Fibroblast of skin of right biceps (primary cell): ENCODE measurements around the gene XYLT1.

Experiments
- DNase-seq: peaks from one replicate; pipeline ENCODE4 v3.0.0-alpha.2; 2013

Gene XYLT1

DNA sequence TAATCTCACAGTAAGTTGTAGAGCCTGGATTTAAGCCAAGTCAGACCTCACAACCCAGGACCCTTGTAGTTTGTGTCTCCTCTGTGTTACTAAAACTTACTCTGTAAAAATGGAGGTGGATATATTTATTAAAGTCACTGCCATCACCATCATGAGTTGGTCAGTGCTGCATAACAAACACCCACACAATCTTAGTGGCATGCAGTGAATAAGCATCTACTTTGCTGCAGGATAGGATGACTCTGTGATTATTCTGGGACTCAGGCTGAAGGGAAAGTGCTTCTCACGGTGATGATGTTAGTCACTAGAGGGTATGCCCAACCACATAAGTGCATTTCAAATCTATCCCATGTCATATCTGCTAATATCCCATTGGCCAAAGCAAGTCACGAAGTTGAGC, 398.7 kb downstream of the XYLT1 start:
- no peak for DNase-seq

DNA sequence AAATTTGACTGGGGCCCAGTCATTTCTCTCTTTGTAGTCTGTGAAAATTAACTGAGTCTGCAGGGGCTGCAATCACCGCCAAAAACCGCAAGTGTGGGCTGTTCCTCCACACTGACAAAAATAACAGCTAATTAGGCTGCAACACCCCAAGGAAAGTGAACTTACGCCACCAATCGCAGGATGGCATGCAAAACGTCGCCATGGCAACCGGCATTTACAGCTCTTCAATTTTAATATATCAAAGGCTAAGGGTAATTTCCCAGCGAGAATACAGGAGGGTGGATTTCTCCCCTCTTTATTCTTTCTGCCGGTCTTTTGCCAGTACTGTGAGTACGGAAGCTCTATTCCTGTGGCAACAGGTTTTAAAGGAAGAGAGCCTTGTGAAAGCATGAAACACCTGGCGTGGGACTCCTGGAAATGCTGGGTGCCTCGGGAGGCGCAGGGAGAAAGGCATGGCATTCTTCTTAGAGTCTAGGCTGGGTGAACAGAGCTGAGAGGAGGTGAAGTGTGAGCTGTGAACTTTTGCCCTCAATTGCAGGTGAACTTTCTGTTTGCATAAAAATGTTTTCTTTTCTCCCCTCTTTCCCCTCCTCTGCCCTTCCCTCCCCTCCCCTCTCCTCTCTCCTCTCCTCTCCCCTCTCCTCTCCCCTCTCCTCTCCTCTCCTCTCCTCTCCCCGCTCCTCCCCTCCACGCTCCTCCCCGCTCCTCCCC, 399.7 kb downstream of the XYLT1 start:
- peak; percentile 8 for DNase-seq

DNA sequence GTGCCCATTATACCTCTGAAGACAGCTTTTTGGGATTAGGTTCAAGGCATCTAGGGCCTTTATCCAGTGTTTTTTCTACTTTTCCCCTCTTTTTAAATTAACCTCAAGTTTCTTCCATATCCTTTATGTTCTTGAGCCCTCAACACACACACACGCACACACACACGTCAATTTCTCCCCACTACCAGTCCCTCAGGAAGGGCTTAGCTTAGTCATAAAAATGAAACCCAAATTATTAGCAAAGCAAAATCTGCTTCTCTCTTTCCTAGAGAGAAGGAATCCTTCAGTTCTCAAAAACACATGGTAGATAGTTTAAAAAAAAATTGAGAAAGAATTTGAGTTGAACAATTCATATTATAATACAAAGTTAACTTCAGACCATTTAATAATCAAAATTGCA, 401.1 kb downstream of the XYLT1 start:
- DNase-seq = no peak

DNA sequence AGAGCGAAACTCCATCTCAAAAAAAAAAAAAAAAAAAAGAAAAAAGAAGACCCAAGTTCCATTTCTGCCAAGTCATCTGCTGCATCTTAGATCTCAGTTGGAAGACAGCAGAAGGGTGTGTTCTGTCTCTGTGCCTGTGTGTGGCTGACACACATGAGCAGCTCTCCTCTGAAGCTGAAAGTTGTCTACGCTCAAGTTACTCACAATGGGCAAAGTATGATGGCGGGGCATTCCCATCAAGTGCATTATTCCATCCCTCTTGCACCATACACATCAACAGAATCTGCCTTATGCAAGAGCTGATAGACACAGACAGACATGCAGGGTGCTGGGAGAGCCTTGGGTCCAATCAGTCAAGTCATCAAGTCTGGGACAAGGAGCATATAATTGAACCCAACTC, 402.2 kb downstream of the XYLT1 start:
- no peak for DNase-seq

DNA sequence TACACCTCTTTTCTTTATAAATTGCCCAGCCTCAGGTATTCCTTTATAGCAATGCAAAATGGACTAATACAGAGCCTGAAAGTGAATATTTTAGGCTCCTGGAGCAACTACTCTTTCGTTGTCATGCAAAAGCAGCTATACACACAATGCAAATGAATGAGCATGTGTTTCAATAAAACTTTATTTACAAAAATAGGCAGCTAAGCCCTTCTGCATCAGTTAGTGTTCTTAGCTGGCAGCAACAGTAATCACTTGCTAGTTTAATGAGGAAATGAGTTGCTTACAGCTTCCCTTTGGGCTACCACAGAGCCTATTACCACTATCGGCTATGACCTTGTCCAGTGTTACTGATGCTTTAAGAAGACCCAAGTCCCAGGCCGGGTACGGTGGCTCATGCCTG, 402.9 kb downstream of the XYLT1 start:
- DNase-seq = no peak

DNA sequence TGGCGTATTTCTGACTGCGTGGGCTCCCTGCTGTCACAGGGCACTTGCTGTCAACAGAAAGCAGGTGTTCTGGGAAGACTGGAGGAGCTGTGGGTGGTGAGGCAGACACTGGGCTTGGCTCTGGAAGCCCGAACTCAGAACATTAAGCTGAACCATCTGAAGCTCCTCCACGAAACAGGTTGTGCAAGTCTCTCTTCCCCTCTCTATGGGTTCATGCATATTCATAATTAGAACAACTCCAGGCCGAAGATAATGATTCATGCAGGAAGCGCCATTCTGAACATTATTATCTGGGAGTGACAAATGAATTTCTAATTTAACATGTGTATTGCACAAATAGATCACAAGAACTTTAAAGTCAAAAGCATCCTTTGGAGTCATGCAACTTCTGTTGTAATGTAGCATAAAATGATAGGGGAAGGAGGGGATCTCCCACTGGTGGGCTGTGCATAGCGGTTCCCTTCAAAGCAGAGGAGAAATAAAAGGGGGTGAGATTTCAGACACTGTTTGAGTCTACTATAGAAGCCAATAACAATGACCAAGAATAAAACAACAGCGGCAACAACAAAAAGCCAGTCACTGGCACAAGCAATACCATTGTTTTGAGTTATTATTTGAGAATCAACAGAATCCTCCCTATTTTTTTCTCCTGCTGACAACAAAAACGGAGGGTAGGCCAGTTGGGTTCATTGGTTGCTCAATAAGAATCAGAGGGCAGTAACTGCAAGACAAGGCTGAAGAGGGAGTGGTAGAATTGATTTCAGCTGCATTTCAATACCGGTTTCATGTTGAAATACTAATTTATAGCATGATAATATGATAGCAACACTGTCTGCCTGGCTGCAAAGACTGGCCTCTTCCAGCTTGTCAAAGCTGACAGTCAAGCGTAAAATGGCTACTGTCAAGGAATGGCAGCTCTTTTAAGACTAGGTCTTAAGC, 407.3 kb downstream of the XYLT1 start:
- no peak for DNase-seq

DNA sequence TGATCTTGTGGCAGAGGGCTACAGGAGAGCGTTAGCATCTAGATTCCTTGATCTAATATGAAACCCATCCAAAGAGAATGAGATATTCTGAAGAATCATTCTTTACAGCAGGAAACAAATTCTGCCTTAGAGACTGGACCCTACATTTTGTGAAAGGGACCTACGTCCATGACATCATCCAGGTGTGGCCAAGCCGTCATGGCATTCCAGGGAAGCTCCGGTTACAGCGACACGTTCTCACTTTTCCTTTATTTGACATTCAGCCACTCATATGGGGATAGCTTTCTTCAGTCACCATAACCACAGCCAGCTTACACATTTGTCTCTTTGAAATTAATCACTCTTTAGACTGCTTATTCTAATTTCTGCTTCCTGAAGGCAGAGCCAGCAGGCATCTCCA, 408.1 kb downstream of the XYLT1 start:
- no peak for DNase-seq

DNA sequence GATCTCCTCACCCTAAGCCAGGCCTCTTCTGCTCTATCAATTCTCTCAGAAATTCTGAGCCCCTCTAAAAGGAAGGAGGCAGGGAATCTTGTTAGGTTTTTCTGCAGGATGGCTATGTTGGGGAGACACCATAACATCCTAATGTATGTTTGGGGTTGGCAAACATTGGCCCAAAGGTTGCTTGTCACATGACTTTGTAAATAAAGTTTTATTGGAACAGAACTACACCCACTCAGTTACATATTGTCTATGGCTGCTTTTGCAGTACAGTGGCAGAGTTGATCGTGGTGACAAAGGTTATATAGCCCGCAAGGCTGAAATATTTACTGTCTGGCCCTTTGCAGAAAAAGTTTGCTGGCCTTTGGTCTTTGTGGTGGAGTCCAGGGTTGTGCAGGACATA, 409.4 kb downstream of the XYLT1 start:
- DNase-seq = no peak

DNA sequence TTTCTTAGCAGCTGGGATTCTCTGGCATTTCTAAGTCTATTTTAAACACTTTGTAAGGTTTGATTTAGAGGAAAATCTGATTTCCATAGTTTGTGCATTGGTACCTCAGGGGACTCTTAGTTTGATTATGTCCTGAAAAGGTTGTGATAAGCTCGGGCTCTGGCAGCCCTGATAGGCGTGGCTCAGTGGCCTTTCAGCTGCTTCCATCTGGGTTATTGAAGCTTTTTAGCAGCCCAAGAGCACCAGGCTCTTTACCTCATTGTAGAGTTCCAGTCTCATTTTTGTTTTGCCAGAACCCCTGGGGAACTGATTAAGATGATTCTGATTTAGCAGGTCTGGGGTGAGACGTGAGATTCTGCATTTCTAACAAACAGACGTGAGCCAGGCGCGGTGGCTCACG, 412.3 kb downstream of the XYLT1 start:
- DNase-seq = no peak

DNA sequence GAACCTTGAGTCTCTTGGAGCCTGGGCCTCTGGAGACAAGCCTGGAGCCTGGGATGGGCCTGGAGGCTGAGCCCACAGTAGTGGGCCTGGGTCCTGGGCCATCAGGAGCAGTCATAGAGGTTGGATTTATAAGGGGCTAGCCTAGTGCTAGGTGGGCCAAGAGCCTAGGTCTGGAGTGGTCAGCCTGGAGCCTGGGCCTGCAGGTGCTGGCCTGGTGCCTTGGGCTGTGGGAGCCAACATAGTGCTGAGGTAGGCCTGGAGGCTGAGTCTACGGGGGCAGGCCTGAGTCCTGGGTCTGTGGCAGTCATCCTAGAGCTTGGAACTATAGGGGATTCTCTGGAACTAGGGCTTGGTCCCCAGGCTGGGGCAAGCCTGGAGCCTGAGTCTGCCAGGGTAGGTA, 414.1 kb downstream of the XYLT1 start:
- no peak for DNase-seq

DNA sequence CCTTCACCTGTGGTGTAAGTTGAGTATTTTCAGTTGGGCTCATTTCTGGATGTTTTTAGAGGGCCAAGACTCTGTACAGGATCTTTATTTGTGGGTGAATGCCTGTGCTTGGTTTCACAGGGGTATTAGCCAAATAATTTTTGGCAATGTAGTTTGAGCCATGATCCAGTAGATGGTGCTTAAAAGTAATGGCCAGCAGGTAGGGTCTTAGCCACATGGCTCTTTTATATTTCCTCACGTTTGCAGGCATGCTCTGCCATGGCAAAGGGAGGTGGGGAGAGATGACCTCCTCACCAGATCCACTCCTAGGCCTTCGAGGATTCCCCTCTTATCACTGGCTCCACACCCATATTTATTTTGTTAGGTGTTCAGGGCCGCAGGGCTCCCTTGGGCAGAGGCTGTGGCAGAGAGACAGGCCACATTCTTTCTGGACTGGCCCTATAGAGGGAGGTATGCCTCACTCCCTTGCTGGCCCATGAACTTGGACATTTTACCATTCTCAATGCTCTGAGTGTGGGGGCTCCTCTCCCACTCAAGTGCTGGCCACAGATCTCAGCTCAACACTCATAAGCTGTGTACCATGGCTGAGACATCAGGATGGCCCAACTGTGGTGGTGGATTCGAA, 417.1 kb downstream of the XYLT1 start:
- DNase-seq = no peak
